ENCODE results near the gene PTPRO.

The PTPRO gene

DNA sequence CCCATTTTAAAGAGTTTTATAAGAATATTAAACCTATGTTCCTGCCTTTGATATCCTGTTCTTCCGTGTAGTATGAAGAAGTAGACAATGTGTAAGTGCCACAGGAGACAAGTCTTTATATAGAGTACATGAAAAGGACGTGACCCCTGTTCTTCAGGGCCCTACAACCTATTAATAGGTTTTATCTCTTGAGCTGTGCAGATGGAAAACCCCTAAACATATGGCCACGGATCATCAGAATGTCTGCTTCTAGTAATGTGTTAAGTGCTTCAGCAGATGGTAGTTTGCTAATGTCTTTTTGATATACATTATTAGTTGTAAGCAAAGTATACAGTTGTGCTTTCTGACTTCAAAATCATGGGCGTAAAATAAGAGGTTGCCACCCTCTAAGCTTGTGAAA is 228.5 kb downstream of the PTPRO start:
- no peak overlapping the region for H3K27ac ChIP-seq
- ChIA-PET POLR2A (ENCODE audit: low non-redundant PET) (no interaction called here), CTCF (no interaction called here)
- TF ChIP-seq, protein P1, sequence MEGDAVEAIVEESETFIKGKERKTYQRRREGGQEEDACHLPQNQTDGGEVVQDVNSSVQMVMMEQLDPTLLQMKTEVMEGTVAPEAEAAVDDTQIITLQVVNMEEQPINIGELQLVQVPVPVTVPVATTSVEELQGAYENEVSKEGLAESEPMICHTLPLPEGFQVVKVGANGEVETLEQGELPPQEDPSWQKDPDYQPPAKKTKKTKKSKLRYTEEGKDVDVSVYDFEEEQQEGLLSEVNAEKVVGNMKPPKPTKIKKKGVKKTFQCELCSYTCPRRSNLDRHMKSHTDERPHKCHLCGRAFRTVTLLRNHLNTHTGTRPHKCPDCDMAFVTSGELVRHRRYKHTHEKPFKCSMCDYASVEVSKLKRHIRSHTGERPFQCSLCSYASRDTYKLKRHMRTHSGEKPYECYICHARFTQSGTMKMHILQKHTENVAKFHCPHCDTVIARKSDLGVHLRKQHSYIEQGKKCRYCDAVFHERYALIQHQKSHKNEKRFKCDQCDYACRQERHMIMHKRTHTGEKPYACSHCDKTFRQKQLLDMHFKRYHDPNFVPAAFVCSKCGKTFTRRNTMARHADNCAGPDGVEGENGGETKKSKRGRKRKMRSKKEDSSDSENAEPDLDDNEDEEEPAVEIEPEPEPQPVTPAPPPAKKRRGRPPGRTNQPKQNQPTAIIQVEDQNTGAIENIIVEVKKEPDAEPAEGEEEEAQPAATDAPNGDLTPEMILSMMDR (conservative IDR thresholded peaks at IDR 0.05; ENCODE audit: low read depth): no peak
- DNase-seq (ENCODE audit: low spot score): no peak

DNA sequence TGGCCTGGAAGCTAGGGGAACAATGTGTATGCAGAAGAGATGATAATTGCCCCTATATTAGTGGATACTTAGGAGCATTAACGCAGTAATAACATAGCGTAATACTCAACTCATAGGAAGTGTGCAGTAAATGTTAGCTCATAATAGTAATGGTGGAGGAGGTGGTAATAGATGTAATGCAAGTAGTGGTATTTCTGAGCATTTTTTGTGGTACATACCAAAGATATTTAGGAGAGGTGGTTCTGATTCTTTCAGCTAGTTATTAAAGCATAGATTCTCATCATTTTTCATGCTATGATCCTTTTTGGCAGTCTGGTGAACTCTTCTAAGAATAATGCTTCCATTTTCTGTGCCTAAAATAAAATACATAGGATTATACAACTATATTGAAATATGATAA is 233.1 kb downstream of the PTPRO start:
- DNase-seq (ENCODE audit: low spot score): no peak
- CTCF ChIA-PET: no interaction called here
- TF ChIP-seq, protein P1 (conservative IDR thresholded peaks at IDR 0.05; ENCODE audit: low read depth): no peak
- H3K27ac ChIP-seq: no peak overlapping the region
- POLR2A ChIA-PET (ENCODE audit: low non-redundant PET): no interaction called here

DNA sequence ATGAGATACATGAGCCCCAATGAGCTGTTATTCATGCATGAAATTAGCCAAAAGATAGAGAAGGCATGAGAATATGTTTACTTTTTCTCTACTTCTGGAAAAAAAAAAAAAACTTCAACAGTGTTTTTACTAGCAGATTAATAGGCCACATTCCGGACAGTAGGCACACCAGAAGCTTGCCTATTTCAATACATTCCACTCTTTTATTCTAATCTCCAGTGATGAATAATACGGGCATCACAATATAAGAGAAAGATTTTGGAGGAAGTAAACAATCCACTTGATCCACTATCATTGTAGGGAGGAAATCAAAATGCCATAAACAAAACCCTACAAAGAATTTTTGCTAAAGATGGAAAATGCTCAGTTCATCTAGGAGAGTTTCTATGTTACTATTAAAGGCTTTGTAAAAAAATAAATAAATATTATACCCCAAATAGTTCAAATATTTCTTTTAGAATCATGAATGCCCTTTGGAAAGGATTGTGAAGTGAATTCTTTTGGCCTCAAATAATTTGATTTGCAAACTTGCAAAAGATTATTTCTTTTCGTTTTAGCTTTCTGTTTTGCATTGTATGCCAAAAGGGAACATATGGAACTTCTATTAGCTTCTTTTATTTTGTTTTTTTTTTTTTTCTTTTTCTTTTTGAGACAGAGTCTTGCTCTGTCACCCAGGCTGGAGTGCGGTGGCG is 234.2 kb downstream of the PTPRO start:
- H3K27ac ChIP-seq: no peak overlapping the region
- no peak for DNase-seq (ENCODE audit: low spot score)
- ChIA-PET CTCF (interaction anchor here (0.7 kb wide), 1 partner anchor 51 kb away, joined by 3 read pairs; no protein-coding TSS in a partner anchor), POLR2A (ENCODE audit: low non-redundant PET) (no interaction called here)
- TF ChIP-seq, protein P1 (conservative IDR thresholded peaks at IDR 0.05; ENCODE audit: low read depth): no peak

DNA sequence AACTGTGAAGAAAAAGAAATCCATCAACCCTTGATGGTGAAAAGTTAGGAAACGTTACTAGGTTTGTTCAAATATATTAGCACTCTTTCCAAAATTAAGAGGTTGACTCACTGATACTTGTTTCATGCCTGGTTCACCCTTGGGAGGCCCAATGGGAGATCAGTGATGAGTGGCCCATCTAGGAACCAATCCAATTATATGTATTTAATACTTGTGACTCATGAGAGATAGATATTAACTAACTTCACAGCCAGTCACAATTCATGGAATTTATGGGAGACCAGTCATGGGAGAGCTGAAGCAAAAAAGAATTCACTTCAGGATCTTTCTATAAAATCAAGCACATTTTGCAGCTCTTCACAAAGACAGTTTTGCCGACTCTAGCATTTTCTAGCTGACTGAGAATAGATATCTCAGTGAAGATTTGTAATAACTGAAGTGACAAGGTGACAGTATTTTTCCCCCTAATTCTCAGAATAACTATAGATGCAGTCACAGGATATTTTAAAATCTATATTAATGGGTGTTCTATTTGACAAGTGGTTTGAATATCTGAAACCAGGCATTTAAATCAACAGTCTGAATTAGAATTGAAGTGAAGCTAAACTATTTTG is 236.7 kb downstream of the PTPRO start:
- TF ChIP-seq, protein P1 (conservative IDR thresholded peaks at IDR 0.05; ENCODE audit: low read depth): no peak
- DNase-seq (ENCODE audit: low spot score): peak; percentile 16
- ChIA-PET POLR2A (ENCODE audit: low non-redundant PET) (no interaction called here), CTCF (no interaction called here)
- no peak overlapping the region for H3K27ac ChIP-seq

DNA sequence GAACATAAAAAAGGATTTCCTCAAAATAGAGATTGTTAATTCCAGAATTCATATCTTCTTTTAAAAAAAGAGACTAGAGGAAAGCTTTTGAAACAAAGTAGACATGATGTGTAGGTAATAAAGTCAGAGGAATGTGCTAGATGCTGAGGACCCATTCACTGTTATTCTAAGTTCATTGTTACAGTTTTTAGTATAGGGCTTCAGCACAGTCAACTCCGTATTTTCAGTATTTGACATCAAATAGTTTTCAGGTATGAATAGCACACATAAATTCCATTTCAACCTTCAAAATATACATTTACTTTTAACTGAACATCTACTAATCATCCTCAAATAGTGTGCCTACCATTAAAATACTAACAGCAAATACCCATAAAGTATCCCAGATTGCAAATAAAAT is 239.1 kb downstream of the PTPRO start:
- ChIA-PET POLR2A (ENCODE audit: low non-redundant PET) (no interaction called here), CTCF (no interaction called here)
- H3K27ac ChIP-seq: no peak overlapping the region
- TF ChIP-seq, protein P1 (conservative IDR thresholded peaks at IDR 0.05; ENCODE audit: low read depth): no peak
- no peak for DNase-seq (ENCODE audit: low spot score)

DNA sequence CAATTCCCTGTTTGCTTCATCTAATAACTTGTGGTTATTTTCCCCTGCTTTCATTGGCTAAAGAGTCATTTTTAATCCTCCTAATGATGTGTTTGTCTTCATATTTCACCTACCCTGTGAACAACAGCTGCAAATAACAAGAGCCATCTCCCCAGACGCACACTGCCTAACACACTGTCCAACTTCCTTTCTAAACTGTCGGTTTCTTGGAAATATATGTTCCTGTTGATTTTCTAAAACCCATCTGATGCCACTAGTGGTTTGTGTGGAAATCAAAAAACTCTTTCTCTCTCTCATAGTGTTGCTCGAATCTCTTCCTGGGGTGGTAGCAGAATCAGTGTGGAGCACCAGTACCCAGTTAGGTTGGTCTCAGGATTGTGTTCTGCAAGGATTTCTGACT is 240.0 kb downstream of the PTPRO start:
- POLR2A ChIA-PET (ENCODE audit: low non-redundant PET): no interaction called here
- CTCF ChIA-PET: no interaction called here
- DNase-seq (ENCODE audit: low spot score): no peak
- TF ChIP-seq, protein P1 (conservative IDR thresholded peaks at IDR 0.05; ENCODE audit: low read depth): no peak
- no peak overlapping the region for H3K27ac ChIP-seq
